A549 (cell line): ENCODE results near the gene SOX10. TPM values are rescaled to one million over a fixed set of nuclear protein-coding genes. Genes with fewer than 3 reads are reported as not detected.

ENCODE experiments used
- ATAC-seq, 2 experiments: fragments of 200-7000 bp in 1 of 2; fragments of >200 bp in 1 of 2; cut with Nextera tagmentation in 1 of 2; cut with Tn5 transposase in 1 of 2; 3 replicates each; pipeline versions ENCODE4 v1.8.0 to v1.9.1; 2018 to 2020; ENCODE audit warnings: mild to moderate bottlenecking in 1 of 2, moderate library complexity in 1 of 2
- CTCF ChIA-PET: fragments of 300-600 bp; sonication (Branson Sonifier 250); formaldehyde crosslinking; extraction: SDS; loops from one replicate; lab custom pipeline; 2021; ENCODE audit warnings: antibody characterized with exemption, inconsistent platforms; lab: Yijun Ruan, JAX
- POLR2A ChIA-PET: fragments of 350-600 bp; formaldehyde crosslinking; extraction: SDS; loops from one replicate; lab custom pipeline; 2021; ENCODE audit warnings: antibody characterized with exemption, inconsistent platforms; lab: Yijun Ruan, JAX
- DNase-seq, 2 experiments: peaks; one replicate each; pipeline versions ENCODE4 v3.0.0 to v3.0.0-alpha.2; 2011 to 2016; ENCODE audit warnings: low read depth in 1 of 2, low spot score in 1 of 2
- FAIRE-seq: peaks from 2 replicates; lab custom pipeline; 2011; peaks lifted over from hg19 to GRCh38; lab: Jason Lieb, UNC
- H3K27ac ChIP-seq, 2 experiments: fragments of >200 bp; sonication (Bioruptor Twin); formaldehyde crosslinking; 3 replicates each; pipeline ENCODE4 v1.5.1; 2016 to 2017
- H3K4me1 ChIP-seq: fragments of >200 bp; sonication (Bioruptor Twin); formaldehyde crosslinking; 3 replicates; pipeline ENCODE4 v1.6.1; 2016
- H3K4me2 ChIP-seq: fragments of >200 bp; sonication (Bioruptor Twin); formaldehyde crosslinking; 3 replicates; pipeline ENCODE4 v1.6.1; 2016
- H3K4me3 ChIP-seq: fragments of >200 bp; sonication (Bioruptor Twin); formaldehyde crosslinking; 3 replicates; pipeline ENCODE4 v1.5.1; 2016
- H3K9me3 ChIP-seq: fragments of >200 bp; sonication (Bioruptor Twin); formaldehyde crosslinking; 3 replicates; pipeline ENCODE4 v1.6.1; 2016
- ATOH8 ChIP-seq: fragments of 250-450 bp; sonication (Bioruptor Pico); IDR thresholded peaks from 2 replicates; pipeline ENCODE4 v1.5.0; 2020; ENCODE audit warnings: low read depth, mild to moderate bottlenecking, moderate library complexity
- BCL3 ChIP-seq: fragments of >200 bp; sonication (Bioruptor Twin); formaldehyde crosslinking; IDR thresholded peaks from 3 replicates; pipeline ENCODE4 v1.6.1; 2016
- BHLHE40 ChIP-seq: IDR thresholded peaks from 2 replicates; pipeline ENCODE4 v1.6.1; 2012; ENCODE audit warnings: low read depth, low read length, inconsistent platforms
- CBX8 ChIP-seq: fragments of 200-600 bp; sonication (generic); IDR thresholded peaks from 2 replicates; pipeline ENCODE4 v1.6.1; 2016
- CEBPB ChIP-seq, 2 experiments: fragments of >200 bp in 1 of 2; sonication (Bioruptor Twin) in 1 of 2; formaldehyde crosslinking in 1 of 2; IDR thresholded peaks; 2 replicates each; pipeline ENCODE4 v1.6.1; 2012 to 2016
- CHD2 ChIP-seq: fragments of 150-350 bp; IDR thresholded peaks from 2 replicates; pipeline ENCODE4 v1.6.1; 2014; ENCODE audit warnings: low read length; ENCODE audit not compliant: partially characterized antibody
- CTCF ChIP-seq: fragments of >200 bp; sonication (Bioruptor Twin); formaldehyde crosslinking; IDR thresholded peaks from 3 replicates; pipeline ENCODE4 v1.5.1; 2016
- EHF ChIP-seq: fragments of 250-450 bp; sonication (Bioruptor Pico); IDR thresholded peaks from 2 replicates; pipeline ENCODE4 v1.5.0; 2020; ENCODE audit warnings: mild to moderate bottlenecking
- FOSB ChIP-seq: fragments of 250-450 bp; sonication (Bioruptor Pico); IDR thresholded peaks from 2 replicates; pipeline ENCODE4 v1.5.0; 2020; ENCODE audit warnings: mild to moderate bottlenecking, moderate library complexity
- FOSL2 ChIP-seq, 2 experiments: fragments of 450-650 bp in 1 of 2; fragments of >200 bp in 1 of 2; sonication (Bioruptor Twin) in 1 of 2; formaldehyde crosslinking; IDR thresholded peaks; 2 replicates each; pipeline versions ENCODE4 v1.5.0 to v1.6.1; 2016 to 2020; ENCODE audit warnings: mild to moderate bottlenecking in 1 of 2, moderate library complexity in 1 of 2
- HMGXB4 ChIP-seq: fragments of 250-450 bp; sonication (Bioruptor Pico); IDR thresholded peaks from 2 replicates; pipeline ENCODE4 v1.5.0; 2021; ENCODE audit warnings: mild to moderate bottlenecking, moderate library complexity, borderline replicate concordance
- HOXB5 ChIP-seq: fragments of 250-450 bp; sonication (Bioruptor Pico); IDR thresholded peaks from 2 replicates; pipeline ENCODE4 v1.5.0; 2020; ENCODE audit warnings: mild to moderate bottlenecking, moderate library complexity
- KDM1A ChIP-seq: fragments of 200-600 bp; sonication (generic); IDR thresholded peaks from 2 replicates; pipeline ENCODE4 v1.6.1; 2016; ENCODE audit warnings: low read depth, mild to moderate bottlenecking
- MAZ ChIP-seq: fragments of 150-350 bp; IDR thresholded peaks from 2 replicates; pipeline ENCODE4 v1.6.1; 2014; ENCODE audit warnings: antibody characterized with exemption, low read depth, low read length, borderline replicate concordance
- PHF8 ChIP-seq: fragments of 200-600 bp; sonication (generic); IDR thresholded peaks from 2 replicates; pipeline ENCODE4 v1.6.1; 2016; ENCODE audit warnings: low read depth, mild to moderate bottlenecking, antibody characterized with exemption, moderate library complexity, borderline replicate concordance
- POLR2AphosphoS2 ChIP-seq: conservative IDR thresholded peaks from 2 replicates; pipeline ENCODE4 v1.6.1; 2012; ENCODE audit warnings: low read length, improper control_type of control experiment, inconsistent platforms
- RFX5 ChIP-seq: fragments of 450-650 bp; IDR thresholded peaks from 2 replicates; pipeline ENCODE4 v1.7.1; 2014; ENCODE audit warnings: antibody characterized with exemption, mild to moderate bottlenecking, moderate library complexity
- RNF2 ChIP-seq: fragments of 200-600 bp; sonication (generic); IDR thresholded peaks from 2 replicates; pipeline ENCODE4 v1.6.1; 2016; ENCODE audit warnings: low read depth, mild to moderate bottlenecking, antibody characterized with exemption, moderate library complexity, borderline replicate concordance
- SMC3 ChIP-seq: fragments of >200 bp; sonication (Bioruptor Twin); formaldehyde crosslinking; IDR thresholded peaks from 3 replicates; pipeline ENCODE4 v1.6.1; 2018; ENCODE audit warnings: inconsistent platforms
- SREBF2 ChIP-seq: fragments of 450-650 bp; IDR thresholded peaks from 2 replicates; pipeline ENCODE4 v1.6.1; 2014; ENCODE audit warnings: mild to moderate bottlenecking, moderate library complexity
- ZFP36 ChIP-seq: fragments of 450-650 bp; IDR thresholded peaks from 2 replicates; pipeline ENCODE4 v1.6.1; 2014; ENCODE audit warnings: borderline replicate concordance; ENCODE audit not compliant: partially characterized antibody
- ZNF302 ChIP-seq: fragments of 250-450 bp; sonication (Bioruptor Pico); IDR thresholded peaks from 2 replicates; pipeline ENCODE4 v1.9.0; 2021; ENCODE audit warnings: inconsistent platforms, mild to moderate bottlenecking, moderate library complexity
- ZSCAN20 ChIP-seq: fragments of 250-450 bp; sonication (Bioruptor Pico); IDR thresholded peaks from 2 replicates; pipeline ENCODE4 v1.8.0; 2022; ENCODE audit warnings: mild to moderate bottlenecking, moderate library complexity
- WGBS: methylation state at CpG from one replicate; pipeline ENCODE4 v1.1.6; 2017; ENCODE audit errors: missing lambda C conversion rate; 5-methylcytosine and 5-hydroxymethylcytosine counted together
- polyA plus RNA-seq, 4 experiments: library from polyadenylated mRNA; depleted of rRNA in 3 of 4; stranded (reverse); fragments of >200 nt; fragmentation: RNase III in 1 of 4; extraction: RNeasy Plus Mini Kit Qiagen cat#74134 plus additional on column Dnase treatment in 1 of 4; gene quantifications; 2 replicates in 3 of 4; 3 replicates in 1 of 4; pipeline ENCODE4 v1.2.3, GENCODE V29; 2011 to 2017

Gene SOX10
- polyA plus RNA-seq, 2 of the 4 experiments (the other 2 are of a cell fraction): not detected

GRCh38 chr22:37995460-37995859 lies 11.1 kb upstream of the SOX10 start:
- Histone ChIP-seq H3K9me3 (no peaks in the 10 kb centered on the region), H3K4me3 (no peak overlapping the region), H3K4me1 (peaks cover 13% of the 10 kb centered on the region), H3K4me2 (no peak overlapping the region)
- 72% methylated on average over 4 of the region's 4 CpGs for WGBS
- POLR2A ChIA-PET: interaction anchor here (0.5 kb wide), 1 partner anchor 188 kb away, joined by 4 read pairs; the partner anchor contains the start of gene GCAT
- TF ChIP-seq EHF (CRISPR knock-in tag) (no peak), CTCF (no peak), KDM1A (no peak), BCL3 (no peak), FOSB (CRISPR knock-in tag) (no peak), RFX5 (no peak), PHF8 (no peak), RNF2 (no peak), CHD2 (no peak), SREBF2 (no peak), HMGXB4 (CRISPR knock-in tag) (no peak), ZSCAN20 (CRISPR knock-in tag) (no peak)
- TF ChIP-seq, all 56 proteins: peak for 0
- CTCF ChIA-PET: interaction anchor here (1.3 to 1.8 kb wide), 3 partner anchors 30 to 178 kb away, joined by 3 to 4 read pairs (median 4); no protein-coding TSS in a partner anchor
- no peak for DNase-seq
- ATAC-seq: no peak
- no peak overlapping the region for H3K27ac ChIP-seq
- no peak for FAIRE-seq

GRCh38 chr22:37994982-37995381 lies 10.6 kb upstream of the SOX10 start:
- Histone ChIP-seq H3K9me3 (no peaks in the 10 kb centered on the region), H3K27ac (no peak overlapping the region), H3K4me2 (no peak overlapping the region), H3K4me1 (peaks cover 9% of the 10 kb centered on the region), H3K4me3 (no peak overlapping the region)
- TF ChIP-seq ATOH8 (CRISPR knock-in tag): no peak
- TF ChIP-seq FOSL2 (IDR thresholded peaks at IDR 0.05): no peak
- TF ChIP-seq FOSL2 (CRISPR knock-in tag; IDR thresholded peaks at IDR 0.05): no peak
- TF ChIP-seq CEBPB (IDR thresholded peaks at IDR 0.05): no peak
- TF ChIP-seq EHF (CRISPR knock-in tag): no peak
- TF ChIP-seq RNF2: no peak
- TF ChIP-seq ZFP36: no peak
- no peak for TF ChIP-seq BHLHE40
- TF ChIP-seq HOXB5 (CRISPR knock-in tag): no peak
- no peak for TF ChIP-seq ZSCAN20 (CRISPR knock-in tag)
- no peak for TF ChIP-seq CBX8
- TF ChIP-seq POLR2AphosphoS2: no peak
- no peak for TF ChIP-seq ZNF302 (CRISPR knock-in tag)
- TF ChIP-seq SMC3: no peak
- no peak for TF ChIP-seq MAZ
- ATAC-seq: no peak
- CTCF ChIA-PET: interaction anchor here (1.3 to 1.6 kb wide), 3 partner anchors 10 to 178 kb away, joined by 3 to 4 read pairs (median 4); partner anchors contain the start of gene SOX10
- no peak for DNase-seq
- no peak for FAIRE-seq
- POLR2A ChIA-PET: no interaction called here
- 61% methylated on average over 6 of the region's 6 CpGs for whole genome bisulfite sequencing
